ENCODE data around the gene BBS9.

DNA sequence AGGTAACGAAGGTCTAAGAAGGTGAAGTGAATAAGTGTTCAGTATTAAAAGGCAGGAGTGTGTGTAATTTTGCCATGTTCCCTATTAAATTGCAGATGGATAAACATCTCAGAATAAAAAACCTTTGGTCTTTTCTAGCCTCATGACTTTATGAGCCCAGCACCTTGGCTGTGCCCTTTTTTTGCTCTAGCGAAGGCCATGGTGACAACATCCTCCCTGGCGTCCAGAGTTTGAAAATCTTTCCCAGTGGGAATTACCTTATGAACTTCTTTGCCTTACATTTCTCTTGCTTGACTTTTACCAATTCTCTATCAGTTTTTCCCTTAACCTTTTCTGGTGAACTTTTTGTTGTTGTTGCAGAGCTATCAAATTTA, 407.7 kb downstream of the BBS9 start:
- TF ChIP-seq POLR2AphosphoS5 (IDR thresholded peaks at IDR 0.05; ENCODE audit: low read depth, low read length) (no peak), POLR2A (IDR thresholded peaks at IDR 0.05; ENCODE audit: low read depth, low read length) (no peak)

Data from GM12892 (cell line).